A549 (cell line): Measurements from ENCODE around the gene PXDN. TPM values are rescaled to one million over a fixed set of nuclear protein-coding genes. Genes with fewer than 3 reads are reported as not detected.

ENCODE experiments used
- ATAC-seq, 2 experiments: fragments of 200-7000 bp in 1 of 2; fragments of >200 bp in 1 of 2; cut with Nextera tagmentation in 1 of 2; cut with Tn5 transposase in 1 of 2; 3 replicates each; pipeline versions ENCODE4 v1.8.0 to v1.9.1; 2018 to 2020; ENCODE audit warnings: mild to moderate bottlenecking in 1 of 2, moderate library complexity in 1 of 2
- CTCF ChIA-PET: fragments of 300-600 bp; sonication (Branson Sonifier 250); formaldehyde crosslinking; extraction: SDS; loops from one replicate; lab custom pipeline; 2021; ENCODE audit warnings: antibody characterized with exemption, inconsistent platforms; lab: Yijun Ruan, JAX
- POLR2A ChIA-PET: fragments of 350-600 bp; formaldehyde crosslinking; extraction: SDS; loops from one replicate; lab custom pipeline; 2021; ENCODE audit warnings: antibody characterized with exemption, inconsistent platforms; lab: Yijun Ruan, JAX
- DNase-seq, 2 experiments: peaks; one replicate each; pipeline versions ENCODE4 v3.0.0 to v3.0.0-alpha.2; 2011 to 2016; ENCODE audit warnings: low read depth in 1 of 2, low spot score in 1 of 2
- FAIRE-seq: peaks from 2 replicates; lab custom pipeline; 2011; peaks lifted over from hg19 to GRCh38; lab: Jason Lieb, UNC
- H3K27ac ChIP-seq, 2 experiments: fragments of >200 bp; sonication (Bioruptor Twin); formaldehyde crosslinking; 3 replicates each; pipeline ENCODE4 v1.5.1; 2016 to 2017
- H3K4me1 ChIP-seq: fragments of >200 bp; sonication (Bioruptor Twin); formaldehyde crosslinking; 3 replicates; pipeline ENCODE4 v1.6.1; 2016
- H3K4me2 ChIP-seq: fragments of >200 bp; sonication (Bioruptor Twin); formaldehyde crosslinking; 3 replicates; pipeline ENCODE4 v1.6.1; 2016
- H3K4me3 ChIP-seq: fragments of >200 bp; sonication (Bioruptor Twin); formaldehyde crosslinking; 3 replicates; pipeline ENCODE4 v1.5.1; 2016
- H3K9me3 ChIP-seq: fragments of >200 bp; sonication (Bioruptor Twin); formaldehyde crosslinking; 3 replicates; pipeline ENCODE4 v1.6.1; 2016
- BHLHE40 ChIP-seq: IDR thresholded peaks from 2 replicates; pipeline ENCODE4 v1.6.1; 2012; ENCODE audit warnings: low read depth, low read length, inconsistent platforms
- CBX2 ChIP-seq: fragments of 200-600 bp; sonication (generic); IDR thresholded peaks from 2 replicates; pipeline ENCODE4 v1.6.1; 2016; ENCODE audit warnings: low read depth, mild to moderate bottlenecking, borderline replicate concordance
- CHD2 ChIP-seq: fragments of 150-350 bp; IDR thresholded peaks from 2 replicates; pipeline ENCODE4 v1.6.1; 2014; ENCODE audit warnings: low read length; ENCODE audit not compliant: partially characterized antibody
- EHF ChIP-seq: fragments of 250-450 bp; sonication (Bioruptor Pico); IDR thresholded peaks from 2 replicates; pipeline ENCODE4 v1.5.0; 2020; ENCODE audit warnings: mild to moderate bottlenecking
- ESRRA ChIP-seq: fragments of 150-350 bp; IDR thresholded peaks from 2 replicates; pipeline ENCODE4 v1.6.1; 2014; ENCODE audit warnings: mild to moderate bottlenecking, low read length, borderline replicate concordance
- FOSB ChIP-seq: fragments of 250-450 bp; sonication (Bioruptor Pico); IDR thresholded peaks from 2 replicates; pipeline ENCODE4 v1.5.0; 2020; ENCODE audit warnings: mild to moderate bottlenecking, moderate library complexity
- FOSL2 ChIP-seq, 2 experiments: fragments of 450-650 bp in 1 of 2; fragments of >200 bp in 1 of 2; sonication (Bioruptor Twin) in 1 of 2; formaldehyde crosslinking; IDR thresholded peaks; 2 replicates each; pipeline versions ENCODE4 v1.5.0 to v1.6.1; 2016 to 2020; ENCODE audit warnings: mild to moderate bottlenecking in 1 of 2, moderate library complexity in 1 of 2
- FOXS1 ChIP-seq: fragments of 250-450 bp; sonication (Bioruptor Pico); IDR thresholded peaks from 2 replicates; pipeline ENCODE4 v1.5.0; 2020; ENCODE audit warnings: mild to moderate bottlenecking, moderate library complexity
- GATA3 ChIP-seq: IDR thresholded peaks from 2 replicates; pipeline ENCODE4 v1.6.1; 2012; ENCODE audit warnings: borderline replicate concordance
- HEYL ChIP-seq: fragments of 250-450 bp; sonication (Bioruptor Pico); IDR thresholded peaks from 2 replicates; pipeline ENCODE4 v1.8.0; 2021; ENCODE audit warnings: mild to moderate bottlenecking, moderate library complexity
- HOXB13 ChIP-seq: fragments of 250-450 bp; sonication (Bioruptor Pico); IDR thresholded peaks from 2 replicates; pipeline ENCODE4 v1.5.0; 2020; ENCODE audit warnings: low read depth, mild to moderate bottlenecking, moderate library complexity
- JUN ChIP-seq, 2 experiments: fragments of >200 bp; sonication (Bioruptor Twin); formaldehyde crosslinking; IDR thresholded peaks; 2 replicates in 1 of 2; 3 replicates in 1 of 2; pipeline ENCODE4 v1.6.1; 2016 to 2017
- KDM5A ChIP-seq: fragments of 200-600 bp; sonication (generic); IDR thresholded peaks from 2 replicates; pipeline ENCODE4 v1.6.1; 2016; ENCODE audit warnings: antibody characterized with exemption, mild to moderate bottlenecking
- MAZ ChIP-seq: fragments of 150-350 bp; IDR thresholded peaks from 2 replicates; pipeline ENCODE4 v1.6.1; 2014; ENCODE audit warnings: antibody characterized with exemption, low read depth, low read length, borderline replicate concordance
- MYC ChIP-seq: IDR thresholded peaks from 2 replicates; pipeline ENCODE4 v1.6.1; 2012; ENCODE audit warnings: mild to moderate bottlenecking, inconsistent platforms, low read length, improper control_type of control experiment, borderline replicate concordance
- NFE2L2 ChIP-seq: fragments of 150-350 bp; conservative IDR thresholded peaks from 2 replicates; pipeline ENCODE4 v1.6.1; 2014; ENCODE audit warnings: low read length
- SMC3 ChIP-seq: fragments of >200 bp; sonication (Bioruptor Twin); formaldehyde crosslinking; IDR thresholded peaks from 3 replicates; pipeline ENCODE4 v1.6.1; 2018; ENCODE audit warnings: inconsistent platforms
- TFCP2L1 ChIP-seq: fragments of 250-450 bp; sonication (Bioruptor Pico); IDR thresholded peaks from 2 replicates; pipeline ENCODE4 v1.5.0; 2021; ENCODE audit warnings: mild to moderate bottlenecking
- ZC3H11A ChIP-seq: fragments of 450-650 bp; IDR thresholded peaks from 2 replicates; pipeline ENCODE4 v1.6.1; 2014; ENCODE audit warnings: antibody characterized with exemption, mild to moderate bottlenecking
- ZNF302 ChIP-seq: fragments of 250-450 bp; sonication (Bioruptor Pico); IDR thresholded peaks from 2 replicates; pipeline ENCODE4 v1.9.0; 2021; ENCODE audit warnings: inconsistent platforms, mild to moderate bottlenecking, moderate library complexity
- WGBS: methylation state at CpG from one replicate; pipeline ENCODE4 v1.1.6; 2017; ENCODE audit errors: missing lambda C conversion rate; 5-methylcytosine and 5-hydroxymethylcytosine counted together
- polyA plus RNA-seq, 4 experiments: library from polyadenylated mRNA; depleted of rRNA in 3 of 4; stranded (reverse); fragments of >200 nt; fragmentation: RNase III in 1 of 4; extraction: RNeasy Plus Mini Kit Qiagen cat#74134 plus additional on column Dnase treatment in 1 of 4; gene quantifications; 2 replicates in 3 of 4; 3 replicates in 1 of 4; pipeline ENCODE4 v1.2.3, GENCODE V29; 2011 to 2017
- TF ChIP-seq, protein P1 (sequence below): fragments of 250-450 bp; sonication (Bioruptor Pico); IDR thresholded peaks from 2 replicates; pipeline ENCODE4 v1.5.0; 2020; ENCODE audit warnings: low read depth, mild to moderate bottlenecking, moderate library complexity
- TF ChIP-seq, protein P2 (sequence below): fragments of >200 bp; sonication (Bioruptor Twin); formaldehyde crosslinking; IDR thresholded peaks from 3 replicates; pipeline ENCODE4 v1.5.1; 2016
- TF ChIP-seq, protein P3 (sequence below): fragments of >200 bp; sonication (Bioruptor Twin); formaldehyde crosslinking; IDR thresholded peaks from 2 replicates; pipeline ENCODE4 v1.6.1; 2016
- TF ChIP-seq, protein P4 (sequence below): fragments of 200-600 bp; sonication (generic); IDR thresholded peaks from 2 replicates; pipeline ENCODE4 v1.6.1; 2016; ENCODE audit warnings: antibody characterized with exemption, mild to moderate bottlenecking, moderate library complexity

Gene PXDN
- polyA plus RNA-seq, 2 of the 4 experiments (the other 2 are of a cell fraction), result 3.7 to 7.3 TPM

DNA sequence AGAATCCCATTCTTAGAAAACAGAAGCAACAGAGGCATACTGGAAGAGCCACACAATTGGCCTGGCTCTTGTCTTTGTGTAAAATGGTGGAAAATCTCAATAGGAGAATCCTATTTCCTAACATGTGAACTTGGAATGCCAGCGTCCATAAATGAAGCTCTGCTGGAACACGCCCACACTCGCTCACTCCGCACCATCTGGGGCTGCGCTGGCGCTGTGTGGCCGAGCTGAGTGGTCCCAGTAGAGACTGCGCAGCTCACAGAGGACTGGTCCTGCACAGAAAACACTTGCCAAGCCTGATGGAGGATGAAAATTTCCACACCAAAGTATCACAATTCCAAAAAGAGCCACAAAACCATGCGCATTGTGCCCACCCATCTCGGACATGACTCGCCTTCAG is 56.2 kb downstream of the PXDN start:
- no peak overlapping the region for H3K4me2 ChIP-seq
- DNase-seq, result no peak
- H3K9me3 ChIP-seq, result no peaks in the 10 kb centered on the region
- ATAC-seq, result no peak
- H3K27ac ChIP-seq, result no peak overlapping the region
- FAIRE-seq, result no peak
- 0 out of 3 replicates have a peak, but pooled peaks cover 5% of the 10 kb centered on the region for H3K4me1 ChIP-seq
- H3K4me3 ChIP-seq, result no peak overlapping the region
- CTCF ChIA-PET, result no interaction called here
- WGBS, result 77% methylated on average over 11 of the region's 11 CpGs
- TF ChIP-seq ZNF302 (CRISPR knock-in tag), result no peak
- TF ChIP-seq, all 56 proteins: peak for 0
- POLR2A ChIA-PET, result no interaction called here

DNA sequence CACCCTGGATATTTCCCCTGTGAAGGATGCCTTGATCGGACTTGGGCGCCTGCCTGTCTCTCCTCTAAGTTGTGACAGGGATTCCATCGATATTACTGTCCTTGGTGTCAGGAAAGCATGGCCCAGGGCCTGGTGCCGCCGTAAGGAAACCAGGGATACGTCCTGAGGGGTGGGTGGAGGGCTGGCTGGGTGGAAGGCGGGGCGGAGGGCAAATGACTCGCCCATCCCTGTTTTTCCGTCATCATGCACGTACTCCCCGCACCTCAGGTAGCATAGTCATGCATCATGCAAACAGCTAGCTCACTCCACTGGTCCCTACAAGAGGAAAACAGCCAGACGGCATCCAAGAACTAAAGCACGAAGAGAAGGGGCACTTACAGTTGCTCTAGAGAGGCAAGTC is 57.1 kb downstream of the PXDN start:
- Histone ChIP-seq H3K4me3 (no peak overlapping the region), H3K4me1 (0 out of 3 replicates have a peak, but pooled peaks cover 5% of the 10 kb centered on the region), H3K9me3 (no peaks in the 10 kb centered on the region), H3K4me2 (no peak overlapping the region), H3K27ac (no peak overlapping the region)
- ATAC-seq (no peak), DNase-seq (no peak), FAIRE-seq (no peak)
- ChIA-PET CTCF (interaction anchor here (1.8 to 2.1 kb wide), 2 partner anchors 9 to 12 kb away, joined by 6 to 8 read pairs; no protein-coding TSS in a partner anchor), POLR2A (no interaction called here)
- WGBS, result 52% methylated on average over 14 of the region's 14 CpGs
- TF ChIP-seq SMC3 (no peak), NFE2L2 (no peak), ZC3H11A (no peak), HEYL (CRISPR knock-in tag) (no peak), JUN (IDR thresholded peaks at IDR 0.05) (no peak), KDM5A (no peak), BHLHE40 (no peak), CBX2 (no peak), ESRRA (no peak), EHF (no peak), CHD2 (no peak), MAZ (no peak), GATA3 (no peak)
- TF ChIP-seq, protein P1, sequence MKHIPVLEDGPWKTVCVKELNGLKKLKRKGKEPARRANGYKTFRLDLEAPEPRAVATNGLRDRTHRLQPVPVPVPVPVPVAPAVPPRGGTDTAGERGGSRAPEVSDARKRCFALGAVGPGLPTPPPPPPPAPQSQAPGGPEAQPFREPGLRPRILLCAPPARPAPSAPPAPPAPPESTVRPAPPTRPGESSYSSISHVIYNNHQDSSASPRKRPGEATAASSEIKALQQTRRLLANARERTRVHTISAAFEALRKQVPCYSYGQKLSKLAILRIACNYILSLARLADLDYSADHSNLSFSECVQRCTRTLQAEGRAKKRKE, result no peak
- TF ChIP-seq, protein P2, sequence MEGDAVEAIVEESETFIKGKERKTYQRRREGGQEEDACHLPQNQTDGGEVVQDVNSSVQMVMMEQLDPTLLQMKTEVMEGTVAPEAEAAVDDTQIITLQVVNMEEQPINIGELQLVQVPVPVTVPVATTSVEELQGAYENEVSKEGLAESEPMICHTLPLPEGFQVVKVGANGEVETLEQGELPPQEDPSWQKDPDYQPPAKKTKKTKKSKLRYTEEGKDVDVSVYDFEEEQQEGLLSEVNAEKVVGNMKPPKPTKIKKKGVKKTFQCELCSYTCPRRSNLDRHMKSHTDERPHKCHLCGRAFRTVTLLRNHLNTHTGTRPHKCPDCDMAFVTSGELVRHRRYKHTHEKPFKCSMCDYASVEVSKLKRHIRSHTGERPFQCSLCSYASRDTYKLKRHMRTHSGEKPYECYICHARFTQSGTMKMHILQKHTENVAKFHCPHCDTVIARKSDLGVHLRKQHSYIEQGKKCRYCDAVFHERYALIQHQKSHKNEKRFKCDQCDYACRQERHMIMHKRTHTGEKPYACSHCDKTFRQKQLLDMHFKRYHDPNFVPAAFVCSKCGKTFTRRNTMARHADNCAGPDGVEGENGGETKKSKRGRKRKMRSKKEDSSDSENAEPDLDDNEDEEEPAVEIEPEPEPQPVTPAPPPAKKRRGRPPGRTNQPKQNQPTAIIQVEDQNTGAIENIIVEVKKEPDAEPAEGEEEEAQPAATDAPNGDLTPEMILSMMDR, result no peak
- TF ChIP-seq, all 56 proteins: peak for 0

DNA sequence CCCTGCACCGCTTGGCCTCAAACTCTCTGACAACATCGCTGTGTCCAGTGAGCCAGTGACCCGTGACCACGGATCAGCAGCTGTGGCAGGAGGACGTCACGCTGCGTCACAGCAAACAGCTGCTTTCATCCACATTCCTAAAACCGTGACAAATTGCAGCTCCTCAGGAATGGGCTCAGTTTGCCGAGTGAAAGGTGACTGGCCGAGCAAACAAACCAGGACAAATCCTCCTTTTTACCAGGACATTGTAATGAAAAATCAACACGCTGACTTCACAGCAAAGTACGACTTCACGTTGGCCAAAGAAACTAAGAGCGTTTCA is 57.6 kb downstream of the PXDN start:
- POLR2A ChIA-PET, result no interaction called here
- Histone ChIP-seq H3K4me2 (no peak overlapping the region), H3K4me3 (no peak overlapping the region), H3K9me3 (no peaks in the 10 kb centered on the region), H3K27ac (no peak overlapping the region), H3K4me1 (0 out of 3 replicates have a peak, but pooled peaks cover 5% of the 10 kb centered on the region)
- ATAC-seq, result no peak
- DNase-seq, result no peak
- 58% methylated on average over 11 of the region's 14 CpGs for WGBS
- FAIRE-seq, result no peak
- CTCF ChIA-PET, result interaction anchor here (1.4 to 2.1 kb wide), 3 partner anchors 10 to 21 kb away, joined by 3 to 8 read pairs (median 6); no protein-coding TSS in a partner anchor
- no peak for TF ChIP-seq FOXS1 (CRISPR knock-in tag)
- no peak for TF ChIP-seq MYC
- no peak for TF ChIP-seq FOSL2 (IDR thresholded peaks at IDR 0.05)
- TF ChIP-seq FOSL2 (CRISPR knock-in tag; IDR thresholded peaks at IDR 0.05), result no peak
- no peak for TF ChIP-seq BHLHE40
- TF ChIP-seq, protein P2, result no peak
- TF ChIP-seq HOXB13 (CRISPR knock-in tag), result no peak
- no peak for TF ChIP-seq ESRRA
- TF ChIP-seq MAZ, result no peak
- TF ChIP-seq NFE2L2, result no peak
- TF ChIP-seq, protein P3, sequence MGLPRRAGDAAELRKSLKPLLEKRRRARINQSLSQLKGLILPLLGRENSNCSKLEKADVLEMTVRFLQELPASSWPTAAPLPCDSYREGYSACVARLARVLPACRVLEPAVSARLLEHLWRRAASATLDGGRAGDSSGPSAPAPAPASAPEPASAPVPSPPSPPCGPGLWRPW, result no peak
- no peak for TF ChIP-seq TFCP2L1 (CRISPR knock-in tag)
- no peak for TF ChIP-seq FOSB (CRISPR knock-in tag)
- TF ChIP-seq, protein P4, sequence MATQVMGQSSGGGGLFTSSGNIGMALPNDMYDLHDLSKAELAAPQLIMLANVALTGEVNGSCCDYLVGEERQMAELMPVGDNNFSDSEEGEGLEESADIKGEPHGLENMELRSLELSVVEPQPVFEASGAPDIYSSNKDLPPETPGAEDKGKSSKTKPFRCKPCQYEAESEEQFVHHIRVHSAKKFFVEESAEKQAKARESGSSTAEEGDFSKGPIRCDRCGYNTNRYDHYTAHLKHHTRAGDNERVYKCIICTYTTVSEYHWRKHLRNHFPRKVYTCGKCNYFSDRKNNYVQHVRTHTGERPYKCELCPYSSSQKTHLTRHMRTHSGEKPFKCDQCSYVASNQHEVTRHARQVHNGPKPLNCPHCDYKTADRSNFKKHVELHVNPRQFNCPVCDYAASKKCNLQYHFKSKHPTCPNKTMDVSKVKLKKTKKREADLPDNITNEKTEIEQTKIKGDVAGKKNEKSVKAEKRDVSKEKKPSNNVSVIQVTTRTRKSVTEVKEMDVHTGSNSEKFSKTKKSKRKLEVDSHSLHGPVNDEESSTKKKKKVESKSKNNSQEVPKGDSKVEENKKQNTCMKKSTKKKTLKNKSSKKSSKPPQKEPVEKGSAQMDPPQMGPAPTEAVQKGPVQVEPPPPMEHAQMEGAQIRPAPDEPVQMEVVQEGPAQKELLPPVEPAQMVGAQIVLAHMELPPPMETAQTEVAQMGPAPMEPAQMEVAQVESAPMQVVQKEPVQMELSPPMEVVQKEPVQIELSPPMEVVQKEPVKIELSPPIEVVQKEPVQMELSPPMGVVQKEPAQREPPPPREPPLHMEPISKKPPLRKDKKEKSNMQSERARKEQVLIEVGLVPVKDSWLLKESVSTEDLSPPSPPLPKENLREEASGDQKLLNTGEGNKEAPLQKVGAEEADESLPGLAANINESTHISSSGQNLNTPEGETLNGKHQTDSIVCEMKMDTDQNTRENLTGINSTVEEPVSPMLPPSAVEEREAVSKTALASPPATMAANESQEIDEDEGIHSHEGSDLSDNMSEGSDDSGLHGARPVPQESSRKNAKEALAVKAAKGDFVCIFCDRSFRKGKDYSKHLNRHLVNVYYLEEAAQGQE, result no peak
